ENCODE results near the gene SEPSECS. TPM values are rescaled to one million over a fixed set of nuclear protein-coding genes. Genes with fewer than 3 reads are reported as not detected.

The SEPSECS gene
- total and polyA plus RNA-seq, 8 donors = 0.29 to 33.0 (median 3.7) TPM

- 71 to 91% (median 83%) methylated on average over 11 of the region's 11 CpGs for WGBS, 5 donors
- no peaks in the 10 kb centered on the region for H3K36me3 ChIP-seq
- intact Hi-C loops (cut with DNase I; ENCODE audit: low total_unique reads) = no loop called here
- no peaks in the 10 kb centered on the region for H3K27me3 ChIP-seq
- TF ChIP-seq POLR2AphosphoS5 (IDR thresholded peaks at IDR 0.05) (peak in 1 of 3 donors; percentile 32), EP300 (IDR thresholded peaks at IDR 0.05) (no peak), POLR2A (IDR thresholded peaks at IDR 0.05) (no peak), CTCF (IDR thresholded peaks at IDR 0.05) (no peak)
- peaks cover 0 to 20% (median 0%) of the 10 kb centered on the region in 4 donors for H3K4me1 ChIP-seq
- no peak overlapping the region for H3K4me3 ChIP-seq
- peak in 1 of 2 donors; percentile 41 for DNase-seq
- H3K27ac ChIP-seq = peak overlapping the region in 1 of 5 donors; percentile 69
- H3K9me3 ChIP-seq = no peaks in the 10 kb centered on the region
Measured at GRCh38 chr4:25112366-25112994, 47.8 kb downstream of the SEPSECS start.

- Histone ChIP-seq H3K27me3 (no peaks in the 10 kb centered on the region), H3K27ac (peak overlapping the region in 1 of 5 donors; percentile 69), H3K36me3 (no peaks in the 10 kb centered on the region), H3K4me1 (peaks cover 0 to 22% (median 0%) of the 10 kb centered on the region in 4 donors), H3K4me3 (no peak overlapping the region), H3K9me3 (no peaks in the 10 kb centered on the region)
- DNase-seq = no peak
- intact Hi-C loops (cut with DNase I; ENCODE audit: low total_unique reads) = no loop called here
- TF ChIP-seq POLR2A (IDR thresholded peaks at IDR 0.05) (no peak), EP300 (IDR thresholded peaks at IDR 0.05) (no peak), POLR2AphosphoS5 (IDR thresholded peaks at IDR 0.05) (no peak), CTCF (IDR thresholded peaks at IDR 0.05) (no peak)
- 81 to 88% (median 82%) methylated on average over 11 of the region's 11 CpGs for WGBS, 5 donors
Measured at GRCh38 chr4:25111648-25112196, 48.5 kb downstream of the SEPSECS start.

GRCh38 chr4:25110527-25111329 lies 49.5 kb downstream of the SEPSECS start:
- 79 to 94% (median 93%) methylated on average over 7 to 8 of the region's 8 CpGs for WGBS, 5 donors
- intact Hi-C loops (cut with DNase I; ENCODE audit: low total_unique reads) = no loop called here

More at GRCh38 chr4:25110527-25111329, 49.5 kb downstream of the SEPSECS start:
- H3K4me1 ChIP-seq = peaks cover 0 to 22% (median 0%) of the 10 kb centered on the region in 4 donors
- H3K36me3 ChIP-seq = no peaks in the 10 kb centered on the region
- DNase-seq = no peak
- H3K4me3 ChIP-seq = no peak overlapping the region
- TF ChIP-seq POLR2A (IDR thresholded peaks at IDR 0.05) (no peak), CTCF (IDR thresholded peaks at IDR 0.05) (no peak), POLR2AphosphoS5 (IDR thresholded peaks at IDR 0.05) (no peak)
- peak overlapping the region in 1 of 5 donors; percentile 69 for H3K27ac ChIP-seq
- H3K9me3 ChIP-seq = no peaks in the 10 kb centered on the region
- H3K27me3 ChIP-seq = no peaks in the 10 kb centered on the region

All from stomach (tissue), 9 donors.